GM12874 (cell line): ENCODE measurements around the gene RHOT2.

Source experiments
- TF ChIP-seq, protein P1 (sequence below): IDR thresholded peaks from 2 replicates; pipeline ENCODE4 v1.5.1; 2011; ENCODE audit warnings: low read depth, mild to moderate bottlenecking, control low read depth, low read length, moderate library complexity; ENCODE audit not compliant: insufficient read depth

RHOT2 gene

DNA sequence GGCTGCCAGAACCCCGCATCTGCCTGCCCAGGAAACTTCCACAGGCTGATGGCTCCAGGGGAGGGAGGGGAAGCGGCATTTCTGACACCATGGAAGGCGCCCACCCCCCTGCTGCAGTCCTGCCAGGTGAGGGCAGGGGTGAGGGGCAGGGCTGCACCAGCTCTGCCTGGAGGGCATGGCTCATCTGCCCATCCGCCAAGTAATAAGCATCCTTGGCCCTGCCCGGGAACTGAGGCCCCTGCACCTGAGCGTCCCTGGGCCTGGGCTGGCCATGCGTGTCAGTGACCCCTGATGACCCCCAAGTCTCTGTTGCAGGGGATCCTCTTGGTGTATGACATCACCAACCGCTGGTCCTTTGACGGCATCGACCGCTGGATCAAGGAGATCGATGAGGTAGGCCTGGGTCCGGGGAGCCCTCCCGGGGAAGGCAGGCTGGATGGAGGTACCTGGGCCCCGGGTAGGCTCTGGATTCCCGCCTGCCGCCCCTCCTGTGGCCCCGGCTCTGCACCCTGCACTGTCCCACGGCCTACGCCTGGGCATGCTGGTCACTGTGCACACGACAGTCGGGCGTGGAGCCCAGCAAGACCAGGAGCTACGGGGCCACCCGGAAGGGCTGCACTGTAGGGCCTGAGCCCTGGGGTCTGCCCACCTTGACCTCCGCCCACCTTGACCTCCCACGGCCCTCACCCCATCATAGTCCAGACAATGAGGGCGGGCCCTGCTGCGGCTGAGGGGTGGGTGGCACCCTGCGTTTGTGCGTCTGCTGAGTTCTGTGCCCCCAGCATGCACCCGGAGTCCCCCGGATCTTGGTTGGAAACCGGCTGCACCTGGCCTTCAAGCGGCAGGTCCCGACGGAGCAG is 42.6 kb upstream of the RHOT2 start:
- TF ChIP-seq, protein P1, sequence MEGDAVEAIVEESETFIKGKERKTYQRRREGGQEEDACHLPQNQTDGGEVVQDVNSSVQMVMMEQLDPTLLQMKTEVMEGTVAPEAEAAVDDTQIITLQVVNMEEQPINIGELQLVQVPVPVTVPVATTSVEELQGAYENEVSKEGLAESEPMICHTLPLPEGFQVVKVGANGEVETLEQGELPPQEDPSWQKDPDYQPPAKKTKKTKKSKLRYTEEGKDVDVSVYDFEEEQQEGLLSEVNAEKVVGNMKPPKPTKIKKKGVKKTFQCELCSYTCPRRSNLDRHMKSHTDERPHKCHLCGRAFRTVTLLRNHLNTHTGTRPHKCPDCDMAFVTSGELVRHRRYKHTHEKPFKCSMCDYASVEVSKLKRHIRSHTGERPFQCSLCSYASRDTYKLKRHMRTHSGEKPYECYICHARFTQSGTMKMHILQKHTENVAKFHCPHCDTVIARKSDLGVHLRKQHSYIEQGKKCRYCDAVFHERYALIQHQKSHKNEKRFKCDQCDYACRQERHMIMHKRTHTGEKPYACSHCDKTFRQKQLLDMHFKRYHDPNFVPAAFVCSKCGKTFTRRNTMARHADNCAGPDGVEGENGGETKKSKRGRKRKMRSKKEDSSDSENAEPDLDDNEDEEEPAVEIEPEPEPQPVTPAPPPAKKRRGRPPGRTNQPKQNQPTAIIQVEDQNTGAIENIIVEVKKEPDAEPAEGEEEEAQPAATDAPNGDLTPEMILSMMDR, result no peak

DNA sequence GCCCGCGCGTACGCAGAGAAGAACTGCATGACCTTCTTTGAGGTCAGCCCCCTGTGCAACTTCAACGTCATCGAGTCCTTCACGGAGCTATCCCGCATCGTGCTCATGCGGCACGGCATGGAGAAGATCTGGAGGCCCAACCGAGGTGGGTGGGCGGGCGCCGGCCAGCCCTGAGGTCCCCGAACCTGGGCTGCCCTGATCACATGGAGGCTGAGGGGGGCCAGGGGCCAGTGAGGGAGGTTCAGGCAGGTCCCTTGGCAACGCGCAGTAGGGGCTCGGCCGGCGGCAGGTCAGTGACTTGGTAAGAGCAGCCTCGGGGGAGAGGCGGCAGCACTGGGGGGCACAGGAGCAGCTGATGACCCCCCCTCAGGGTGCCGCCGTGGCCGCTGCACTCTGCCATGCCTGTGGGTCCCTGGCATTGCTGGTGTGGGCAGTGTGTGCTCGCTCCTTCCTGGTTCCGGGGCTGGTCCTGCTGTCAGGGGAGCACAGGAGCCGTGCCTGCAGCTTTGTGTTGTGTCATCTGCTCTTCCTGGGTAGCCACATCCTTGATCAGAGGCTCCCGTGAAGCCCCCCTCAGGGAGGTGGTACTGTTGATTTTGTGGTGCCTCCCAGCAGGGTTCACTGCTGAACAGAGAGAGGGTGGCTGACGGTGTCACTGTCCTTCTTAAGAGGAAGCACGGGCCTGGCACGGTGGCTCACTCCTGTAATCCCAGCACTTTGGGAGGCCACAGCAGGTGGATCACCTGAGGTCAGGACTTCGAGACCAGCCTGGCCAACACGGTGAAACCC is 41.8 kb upstream of the RHOT2 start:
- TF ChIP-seq, protein P1, result no peak

DNA sequence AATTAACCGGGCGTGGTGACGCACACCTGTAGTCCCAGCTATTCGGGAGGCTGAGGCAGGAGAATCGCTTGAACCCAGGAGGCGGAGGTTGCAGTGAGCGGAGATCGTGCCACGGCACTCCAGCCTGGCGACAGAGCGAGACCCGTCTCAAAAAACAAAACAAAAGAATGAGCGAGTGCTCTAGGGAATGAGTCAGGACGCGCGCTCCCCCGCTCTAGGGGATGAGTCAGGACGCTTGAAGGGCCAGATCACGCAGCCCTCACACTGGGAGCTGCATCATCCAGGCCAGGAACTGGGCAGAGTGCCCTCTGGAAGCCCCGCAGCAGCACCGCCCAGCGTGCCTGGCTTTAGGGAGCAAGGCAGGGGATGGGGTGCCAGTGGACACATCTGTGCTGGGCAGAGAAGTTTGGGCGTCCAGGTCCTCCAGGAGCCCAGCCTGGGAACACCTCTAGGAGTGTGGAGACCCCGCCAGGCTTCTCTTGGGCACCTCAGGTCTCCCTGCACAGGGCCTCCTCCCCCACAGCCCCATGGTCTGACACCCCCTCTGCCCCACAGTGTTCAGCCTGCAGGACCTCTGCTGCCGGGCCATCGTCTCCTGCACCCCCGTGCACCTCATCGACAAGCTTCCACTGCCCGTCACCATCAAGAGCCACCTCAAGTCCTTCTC is 41.0 kb upstream of the RHOT2 start:
- TF ChIP-seq, protein P1, result no peak

DNA sequence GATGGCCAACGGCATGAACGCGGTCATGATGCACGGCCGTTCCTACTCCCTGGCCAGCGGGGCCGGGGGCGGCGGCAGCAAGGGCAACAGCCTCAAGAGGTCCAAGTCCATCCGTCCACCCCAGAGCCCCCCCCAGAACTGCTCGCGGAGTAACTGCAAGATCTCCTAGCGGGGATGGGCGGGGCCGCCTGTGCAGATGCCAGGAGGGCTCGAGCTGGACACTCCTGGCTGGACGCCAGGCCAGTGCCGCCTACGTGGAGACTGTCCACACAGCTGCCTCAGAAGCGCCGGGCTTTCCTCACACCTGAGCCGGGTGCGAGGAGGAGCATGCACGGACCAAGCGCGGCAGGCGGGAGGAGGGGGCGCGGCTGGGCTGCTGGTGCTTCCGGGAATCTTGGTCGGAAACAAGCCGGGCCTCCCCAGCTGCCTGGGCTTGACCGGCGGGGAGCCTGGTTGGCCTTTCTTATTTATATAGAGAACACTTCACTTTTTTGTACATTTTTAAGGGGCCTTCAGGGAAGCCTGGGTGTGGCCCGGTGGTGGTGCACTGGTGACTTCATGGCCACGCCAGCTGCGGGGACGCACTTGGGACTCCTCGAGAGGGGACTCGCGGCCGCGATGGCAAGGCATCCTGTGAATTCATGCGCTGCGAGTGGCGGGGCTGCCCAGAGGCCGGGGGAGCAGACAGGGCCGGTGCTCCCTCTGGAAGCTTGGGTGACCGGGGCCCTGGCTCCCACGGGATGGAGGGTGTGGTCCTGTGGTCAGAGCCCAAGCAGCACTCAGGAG is 40.3 kb upstream of the RHOT2 start:
- TF ChIP-seq, protein P1, result no peak

DNA sequence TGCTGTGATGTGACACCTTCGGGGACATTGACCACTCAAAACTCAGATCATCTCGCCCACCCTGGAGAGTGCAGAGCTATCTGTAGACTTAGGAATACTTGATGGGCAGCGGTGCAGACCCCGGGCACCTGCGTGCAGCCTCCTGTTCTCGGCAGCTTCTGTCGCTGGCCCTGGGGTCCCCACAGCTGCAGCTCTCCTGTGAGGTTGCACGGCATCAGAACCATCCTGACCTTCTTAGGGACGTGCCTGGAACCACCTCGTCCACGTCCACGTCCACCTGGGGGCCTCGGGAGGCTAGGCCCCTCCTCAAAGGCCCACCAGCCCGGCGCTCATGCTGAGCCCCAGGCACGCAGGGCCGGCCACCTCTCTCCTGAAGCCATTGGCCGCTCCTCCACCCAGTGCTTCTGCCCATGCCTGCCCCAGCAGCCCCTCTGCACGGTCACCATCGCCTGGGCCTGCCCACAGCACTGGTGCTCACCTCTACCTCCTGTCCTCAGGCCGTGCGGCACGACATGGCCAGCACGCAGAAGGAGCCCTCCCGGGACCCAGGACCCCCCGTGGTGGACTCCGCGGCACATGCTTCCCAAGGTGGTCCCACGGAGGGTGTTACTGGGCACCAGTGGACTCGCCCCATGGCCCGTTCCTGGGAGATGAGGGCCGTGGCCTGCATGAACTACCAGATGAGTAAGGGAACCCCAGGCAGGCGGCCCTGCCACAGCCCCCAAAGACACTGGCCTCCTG is 39.4 kb upstream of the RHOT2 start:
- TF ChIP-seq, protein P1, result no peak

DNA sequence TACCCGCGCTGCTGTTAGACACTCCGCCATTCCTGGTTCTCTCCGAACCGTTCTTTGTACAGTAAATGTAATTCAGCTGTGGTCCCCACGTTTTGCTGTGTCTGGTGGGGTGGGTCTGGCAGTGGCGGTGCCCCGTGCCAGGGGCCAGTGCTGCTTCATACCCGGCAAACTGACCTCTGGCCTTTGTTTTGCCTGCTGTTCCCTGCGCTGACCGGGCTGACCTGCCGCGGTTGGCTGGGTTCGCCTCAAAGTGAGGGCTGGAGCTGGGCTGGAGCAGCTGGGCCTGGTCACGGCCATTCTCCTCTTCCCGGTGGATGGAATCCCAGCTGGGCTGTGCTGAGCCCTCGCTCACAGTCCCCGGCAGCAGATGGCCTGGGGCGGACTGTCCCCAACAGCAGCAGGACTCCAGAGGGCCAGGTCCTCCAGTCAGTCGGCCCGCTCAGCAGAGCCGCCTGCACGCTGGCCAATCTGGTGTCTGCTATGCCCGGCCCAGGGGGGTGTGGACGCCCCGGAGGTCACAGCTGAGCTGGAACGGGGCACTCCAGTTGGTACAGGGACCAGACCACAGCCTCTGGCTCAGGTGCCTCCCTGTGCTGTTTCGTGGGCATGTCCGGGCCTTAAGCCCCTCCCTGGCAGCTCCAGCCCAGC is 38.6 kb upstream of the RHOT2 start:
- TF ChIP-seq, protein P1, result no peak
